AG04450 (cell line): ENCODE results near the gene ADH4. TPM values are rescaled to one million over a fixed set of nuclear protein-coding genes. Genes with fewer than 3 reads are reported as not detected.
"Not testable (repeated sequence)": the region's sequence is repeated elsewhere in the genome, so short reads cannot be mapped to it uniquely, and the experiment has no call there.

ENCODE experiments used
- CTCF ChIA-PET: fragments of 300-600, 350-600 bp; formaldehyde crosslinking; extraction: SDS; loops from one replicate; lab custom pipeline; 2022; ENCODE audit warnings: antibody characterized with exemption, inconsistent platforms; lab: Charles Lee
- POLR2A ChIA-PET: fragments of 350-600 bp; formaldehyde crosslinking; extraction: SDS; loops from one replicate; lab custom pipeline; 2021; ENCODE audit warnings: antibody characterized with exemption, inconsistent platforms; lab: Yijun Ruan, JAX
- DNase-seq: peaks from one replicate; pipeline ENCODE4 v3.0.0-alpha.2; 2011; ENCODE audit warnings: low read depth, low spot score
- H3K27ac ChIP-seq: one replicate; pipeline ENCODE4 v1.5.1; 2012; ENCODE audit warnings: low read depth, low read length, control low read depth
- H3K27me3 ChIP-seq: one replicate; pipeline ENCODE4 v1.6.0; 2012; ENCODE audit warnings: low read length; ENCODE audit not compliant: control insufficient read depth, insufficient read depth
- H3K4me3 ChIP-seq: 2 replicates; pipeline ENCODE4 v1.5.1; 2011; ENCODE audit warnings: mild to moderate bottlenecking, low read depth, low read length, control low read depth
- H3K9me3 ChIP-seq: 2 replicates; pipeline ENCODE4 v1.5.1; 2012; ENCODE audit warnings: low read length; ENCODE audit not compliant: control insufficient read depth, insufficient read depth
- CTCF ChIP-seq: IDR thresholded peaks from 2 replicates; pipeline ENCODE4 v1.5.1; 2011; ENCODE audit warnings: low read depth, low read length, control low read depth, inconsistent platforms
- polyA plus RNA-seq: library from polyadenylated mRNA; depleted of rRNA; stranded (reverse); fragments of >200 nt; gene quantifications from 2 replicates; pipeline ENCODE4 v1.2.3, GENCODE V29; 2011

Gene ADH4
- polyA plus RNA-seq, 1 experiment: not detected

DNA sequence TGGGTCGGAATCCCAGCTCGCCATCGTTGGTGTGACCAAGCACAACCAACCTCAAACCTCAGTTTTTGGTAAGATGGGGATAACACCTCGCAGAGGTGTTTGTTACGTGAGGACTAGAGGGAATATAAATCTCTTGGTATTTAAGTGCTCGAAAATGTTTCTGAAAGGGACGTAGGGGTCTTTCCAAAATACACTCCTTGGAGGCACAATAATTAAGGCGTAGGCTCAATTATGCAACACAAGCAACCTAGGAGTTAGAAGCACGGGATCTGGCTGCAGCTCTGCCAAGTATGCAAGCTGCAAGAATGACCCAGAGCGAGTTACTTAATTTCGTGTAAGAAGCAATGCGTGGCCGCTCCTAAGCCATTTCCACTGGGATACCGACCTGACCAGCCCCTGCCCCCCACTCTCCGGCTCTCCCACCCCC, 56.1 kb downstream of the ADH4 start:
- ChIA-PET CTCF (interaction anchor here (0.9 to 1.6 kb wide), 2 partner anchors 32 to 93 kb away, joined by 4 to 6 read pairs; partner anchors contain the start of gene METAP1), POLR2A (interaction anchor here (0.7 to 2.3 kb wide), 10 partner anchors 8 to 944 kb away, joined by 3 to 5 read pairs (median 4); partner anchors contain the start of gene METAP1)
- Histone ChIP-seq H3K27me3 (no peaks in the 10 kb centered on the region), H3K27ac (peak overlapping the region; percentile 94), H3K4me3 (peak overlapping the region; percentile 90), H3K9me3 (peaks cover 5% of the 10 kb centered on the region; the same call in 1 of the 2 replicates)
- DNase-seq: peak; percentile 43
- TF ChIP-seq CTCF: no peak

DNA sequence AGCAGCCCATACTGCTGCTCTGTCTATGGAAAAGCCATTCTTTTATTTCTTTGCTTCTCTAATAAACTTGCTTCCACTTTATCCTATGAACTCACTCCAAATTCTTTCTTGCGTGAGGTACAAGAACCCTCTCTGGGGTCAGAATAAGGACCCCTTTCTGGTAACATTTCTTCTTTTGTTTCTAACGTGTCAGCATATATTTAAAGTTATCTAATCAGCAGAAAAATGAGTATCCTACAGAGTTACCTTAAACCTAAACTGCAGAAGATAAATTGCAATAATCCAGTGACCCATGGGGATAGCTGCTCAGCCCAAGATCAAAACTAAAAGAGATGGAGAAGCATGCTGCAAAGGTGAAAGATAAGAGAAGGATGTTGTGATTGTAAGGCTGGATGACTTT, 59.5 kb downstream of the ADH4 start:
- no peak overlapping the region for H3K4me3 ChIP-seq
- DNase-seq: no peak
- no peak overlapping the region for H3K27ac ChIP-seq
- H3K9me3 ChIP-seq: peaks cover 5% of the 10 kb centered on the region; the same call in 1 of the 2 replicates
- CTCF ChIA-PET: no interaction called here
- no peaks in the 10 kb centered on the region for H3K27me3 ChIP-seq
- no peak for TF ChIP-seq CTCF
- POLR2A ChIA-PET: no interaction called here

DNA sequence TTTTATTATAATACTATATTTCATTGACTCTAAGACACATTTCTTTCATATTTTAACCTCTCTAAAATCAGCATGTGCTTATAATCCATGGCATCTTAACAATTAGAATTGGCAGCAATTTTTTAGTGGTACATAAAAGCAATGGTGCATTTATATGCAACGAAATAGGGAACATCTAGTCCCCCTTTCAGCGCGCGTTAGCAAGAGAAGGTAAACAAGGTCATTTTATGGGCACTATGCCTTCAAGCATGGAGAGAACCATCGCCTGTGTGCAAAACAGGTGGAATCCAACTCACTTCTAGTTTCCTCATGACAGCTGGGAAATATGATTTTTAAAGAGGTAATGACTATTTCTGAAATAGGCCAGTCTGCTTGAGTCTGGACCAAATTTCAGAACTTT, 61.9 kb downstream of the ADH4 start:
- Histone ChIP-seq H3K4me3 (no peak overlapping the region), H3K27ac (no peak overlapping the region), H3K9me3 (peaks cover 3% of the 10 kb centered on the region; the same call in 1 of the 2 replicates), H3K27me3 (no peaks in the 10 kb centered on the region)
- POLR2A ChIA-PET: no interaction called here
- CTCF ChIA-PET: no interaction called here
- TF ChIP-seq CTCF: no peak
- DNase-seq: no peak

DNA sequence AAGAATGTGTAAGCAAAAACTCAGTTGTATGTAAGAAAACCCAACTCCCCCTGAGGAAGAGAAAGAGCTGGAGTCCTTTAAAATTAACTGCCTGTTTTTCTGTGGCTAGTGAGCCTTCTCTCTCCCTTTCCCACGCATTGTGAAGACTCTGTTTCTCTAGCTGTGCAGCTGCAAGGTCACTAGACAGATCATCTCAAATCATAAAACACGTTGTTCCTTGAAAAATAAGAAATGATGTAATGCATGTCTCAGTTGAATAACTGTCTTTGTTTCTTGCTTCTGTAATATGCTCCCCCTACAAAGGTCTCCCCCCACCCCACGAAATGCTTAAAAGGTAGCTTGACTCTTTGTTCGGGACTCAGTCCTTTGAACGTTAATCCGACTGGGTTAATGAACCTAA, 63.2 kb downstream of the ADH4 start:
- H3K4me3 ChIP-seq, H3K27ac ChIP-seq, H3K27me3 ChIP-seq, DNase-seq, H3K9me3 ChIP-seq, CTCF ChIA-PET: not testable (repeated sequence)
- POLR2A ChIA-PET: interaction anchor here (1.6 kb wide), 1 partner anchor 8 kb away, joined by 5 read pairs; the partner anchor contains the start of gene ADH5

DNA sequence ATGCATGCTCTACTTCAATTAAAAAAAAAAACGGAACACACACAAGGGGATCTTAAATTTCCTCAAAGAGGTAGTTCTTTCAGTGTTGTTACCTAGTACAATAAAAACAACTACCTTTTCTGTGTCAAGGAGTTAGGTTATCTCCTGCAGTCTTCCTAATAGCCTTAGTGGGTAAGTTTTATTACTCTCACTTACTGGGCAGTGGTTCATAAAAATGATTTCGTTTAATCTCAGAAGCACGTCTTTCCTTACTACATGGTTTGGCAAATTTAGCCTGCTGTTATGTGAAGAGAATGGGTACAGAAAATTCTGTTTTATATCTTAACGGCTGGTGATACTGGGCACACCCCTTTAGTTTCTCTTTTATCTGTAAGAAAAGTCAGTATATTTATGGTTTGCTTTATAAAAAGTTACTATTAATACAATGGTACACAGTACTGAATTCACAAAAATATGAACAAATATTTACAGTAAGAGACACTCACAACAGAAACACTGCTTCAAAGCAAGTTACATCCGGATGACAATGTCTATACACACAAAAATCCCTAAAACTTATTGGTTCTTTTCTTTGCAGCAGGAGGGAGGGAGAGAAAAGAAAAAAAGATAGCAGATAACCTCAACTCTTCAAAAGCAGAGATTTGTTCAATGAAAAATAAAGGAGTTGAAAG, 64.3 kb downstream of the ADH4 start:
- CTCF ChIA-PET: interaction anchor here (0.6 to 1.1 kb wide), 4 partner anchors 24 to 481 kb away, joined by 3 read pairs; no protein-coding TSS in a partner anchor
- Histone ChIP-seq H3K9me3 (no peaks in the 10 kb centered on the region), H3K27me3 (no peaks in the 10 kb centered on the region), H3K4me3 (no peak overlapping the region), H3K27ac (no peak overlapping the region)
- no peak for DNase-seq
- TF ChIP-seq CTCF: no peak
- POLR2A ChIA-PET: interaction anchor here (1.6 kb wide), 1 partner anchor 9 kb away, joined by 5 read pairs; the partner anchor contains the start of gene ADH5
